Mesendoderm (in vitro differentiated cells): ENCODE results near the gene TENM4.

Experiments used
- DNase-seq: peaks from one replicate; pipeline ENCODE4 v3.0.0; 2013
- H2AK5ac ChIP-seq: 2 replicates; pipeline ENCODE4 v1.6.1; 2013; ENCODE audit warnings: low read length, inconsistent platforms
- H2BK120ac ChIP-seq: 2 replicates; pipeline ENCODE4 v1.6.1; 2013; ENCODE audit warnings: low read depth, mild to moderate bottlenecking, low read length, moderate library complexity, mixed read lengths
- H2BK15ac ChIP-seq: replicated peaks from 2 replicates; pipeline ENCODE4 v1.6.1; 2013; ENCODE audit warnings: low read depth, mild to moderate bottlenecking, moderate library complexity
- H2BK5ac ChIP-seq: 2 replicates; pipeline ENCODE4 v1.6.1; 2013; ENCODE audit warnings: low read length, inconsistent platforms
- H3K18ac ChIP-seq: 2 replicates; pipeline ENCODE4 v1.6.1; 2013; ENCODE audit warnings: mild to moderate bottlenecking, low read length, mixed read lengths
- H3K23ac ChIP-seq: one replicate; pipeline ENCODE4 v1.6.1; 2013; ENCODE audit warnings: low read length
- H3K27ac ChIP-seq: 2 replicates; pipeline ENCODE4 v1.5.1; 2013; ENCODE audit warnings: low read depth, mild to moderate bottlenecking, inconsistent platforms, low read length, moderate library complexity
- H3K27me3 ChIP-seq: 2 replicates; pipeline ENCODE4 v1.6.1; 2013; ENCODE audit warnings: low read length, control low read depth, mild to moderate bottlenecking, inconsistent platforms; ENCODE audit not compliant: insufficient read depth, poor library complexity
- H3K36me3 ChIP-seq: 2 replicates; pipeline ENCODE4 v1.6.1; 2013; ENCODE audit warnings: low read length, inconsistent platforms; ENCODE audit not compliant: control insufficient read depth, insufficient read depth
- H3K4ac ChIP-seq: one replicate; pipeline ENCODE4 v1.6.1; 2013; ENCODE audit warnings: low read depth, mild to moderate bottlenecking, low read length, moderate library complexity
- H3K4me1 ChIP-seq: 2 replicates; pipeline ENCODE4 v1.6.1; 2013; ENCODE audit warnings: low read depth, low read length, inconsistent platforms; ENCODE audit not compliant: control insufficient read depth
- H3K4me2 ChIP-seq: 2 replicates; pipeline ENCODE4 v1.6.1; 2013; ENCODE audit warnings: low read length
- H3K4me3 ChIP-seq: 2 replicates; pipeline ENCODE4 v1.5.1; 2013; ENCODE audit warnings: mild to moderate bottlenecking, low read length
- H3K56ac ChIP-seq: one replicate; pipeline ENCODE4 v1.6.1; 2013; ENCODE audit warnings: low read length
- H3K79me1 ChIP-seq: 2 replicates; pipeline ENCODE4 v1.6.1; 2013; ENCODE audit warnings: low read length, inconsistent platforms
- H3K79me2 ChIP-seq: 2 replicates; pipeline ENCODE4 v1.6.1; 2013; ENCODE audit warnings: mild to moderate bottlenecking, low read length; ENCODE audit not compliant: control insufficient read depth, insufficient read depth
- H3K9ac ChIP-seq: 2 replicates; pipeline ENCODE4 v1.6.1; 2013; ENCODE audit warnings: low read length, inconsistent platforms
- H4K5ac ChIP-seq: one replicate; pipeline ENCODE4 v1.6.1; 2013; ENCODE audit warnings: low read length
- H4K8ac ChIP-seq: one replicate; pipeline ENCODE4 v1.6.1; 2013; ENCODE audit warnings: low read depth, mild to moderate bottlenecking, control low read depth, low read length, moderate library complexity
- WGBS: extraction: QIAGEN DNeasy Blood & Tissue Kit; methylation state at CpG from one replicate; pipeline ENCODE4 v1.1.7; 2013; ENCODE audit warnings: low lambda C conversion rate, missing lambda C conversion rate; ENCODE audit not compliant: insufficient coverage; ENCODE audit errors: extremely low coverage; 5-methylcytosine and 5-hydroxymethylcytosine counted together

TENM4 gene

DNA sequence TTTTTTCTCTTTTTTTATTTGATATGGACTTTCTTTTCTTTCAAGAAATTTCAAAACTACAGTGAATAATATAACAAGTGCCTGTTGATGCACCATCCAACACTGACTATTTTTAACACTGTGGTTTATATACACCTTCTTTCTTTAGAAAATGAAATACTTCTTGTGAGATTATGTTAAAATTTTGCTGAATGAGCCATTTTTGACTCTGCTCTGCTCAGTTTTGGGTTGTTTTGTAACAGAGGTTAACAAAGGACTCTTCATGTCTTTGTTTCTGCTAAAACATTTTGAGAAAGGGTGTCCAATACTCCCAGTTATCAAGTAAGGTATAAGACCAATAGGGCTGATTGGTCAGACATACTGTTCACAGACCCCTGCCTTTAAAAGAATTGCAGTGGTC is 44.0 kb upstream of the TENM4 start:
- no peak overlapping the region for H3K4me2 ChIP-seq
- no peaks in the 10 kb centered on the region for H3K27me3 ChIP-seq
- no peak overlapping the region for H3K27ac ChIP-seq
- no peak overlapping the region for H3K18ac ChIP-seq
- H2BK120ac ChIP-seq, result no peak overlapping the region
- no peak for DNase-seq
- H3K56ac ChIP-seq, result no peak overlapping the region
- no peak overlapping the region for H2BK15ac ChIP-seq
- no peak overlapping the region for H4K8ac ChIP-seq
- no peaks in the 10 kb centered on the region for H3K36me3 ChIP-seq
- no peak overlapping the region for H2AK5ac ChIP-seq
- no peaks in the 10 kb centered on the region for H3K79me2 ChIP-seq
- no peak overlapping the region for H4K5ac ChIP-seq
- H3K23ac ChIP-seq, result no peak overlapping the region
- H3K4me1 ChIP-seq, result peaks cover 7% of the 10 kb centered on the region
- H3K9ac ChIP-seq, result no peak overlapping the region
- H3K4ac ChIP-seq, result no peak overlapping the region
- H2BK5ac ChIP-seq, result no peak overlapping the region
- no peak overlapping the region for H3K4me3 ChIP-seq
- H3K79me1 ChIP-seq, result no peaks in the 10 kb centered on the region

DNA sequence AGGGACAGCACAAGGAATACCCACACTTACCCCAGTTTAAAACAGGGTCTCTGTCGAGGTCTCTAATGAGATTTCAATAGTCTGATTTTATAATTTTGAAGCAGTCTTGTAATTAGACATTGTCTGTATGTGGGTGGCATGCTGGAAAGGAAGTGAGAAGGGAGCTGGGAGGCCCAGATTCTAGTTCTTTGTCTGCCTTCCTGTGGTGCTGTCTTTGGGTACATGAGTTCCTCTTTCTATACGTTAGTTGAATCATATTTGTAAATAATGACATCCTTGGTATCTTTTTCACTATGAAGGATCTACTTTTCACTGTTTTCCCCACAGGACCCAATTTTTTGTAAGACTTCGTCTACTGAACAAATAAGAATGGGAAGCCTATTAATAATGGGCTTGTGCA is 42.0 kb upstream of the TENM4 start:
- H3K4ac ChIP-seq, result no peak overlapping the region
- H3K9ac ChIP-seq, result no peak overlapping the region
- H3K4me3 ChIP-seq, result no peak overlapping the region
- H3K27ac ChIP-seq, result no peak overlapping the region
- no peak overlapping the region for H2AK5ac ChIP-seq
- H3K23ac ChIP-seq, result no peak overlapping the region
- no peak overlapping the region for H2BK120ac ChIP-seq
- DNase-seq, result no peak
- no peaks in the 10 kb centered on the region for H3K27me3 ChIP-seq
- H2BK5ac ChIP-seq, result no peak overlapping the region
- no peaks in the 10 kb centered on the region for H3K36me3 ChIP-seq
- no peak overlapping the region for H4K5ac ChIP-seq
- no peak overlapping the region for H3K56ac ChIP-seq
- H2BK15ac ChIP-seq, result no peak overlapping the region
- no peak overlapping the region for H4K8ac ChIP-seq
- no CpG with 5 or more reads among the region's 3 CpGs for WGBS
- no peaks in the 10 kb centered on the region for H3K79me2 ChIP-seq
- no peak overlapping the region for H3K18ac ChIP-seq
- H3K4me1 ChIP-seq, result peaks cover 7% of the 10 kb centered on the region
- H3K4me2 ChIP-seq, result no peak overlapping the region
- no peaks in the 10 kb centered on the region for H3K79me1 ChIP-seq

DNA sequence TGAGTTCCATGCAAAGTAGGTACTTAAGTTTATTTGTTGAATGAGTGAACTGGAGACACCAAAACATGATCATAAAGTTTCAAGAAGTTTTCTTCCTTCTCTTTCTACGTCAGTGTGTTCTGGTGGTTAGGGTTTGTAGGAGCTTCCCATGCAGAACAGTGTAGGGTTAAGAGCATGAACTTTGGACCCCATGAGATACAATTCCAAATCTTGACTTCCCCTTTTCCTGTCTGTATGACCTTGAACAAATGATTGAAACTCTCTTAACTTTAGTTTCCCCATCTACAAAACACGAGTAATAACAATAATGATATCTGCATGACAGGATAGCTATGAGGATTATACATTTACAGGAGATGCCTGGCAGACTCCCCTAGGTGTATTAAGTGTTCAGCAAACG is 41.0 kb upstream of the TENM4 start:
- no peak overlapping the region for H2BK120ac ChIP-seq

DNA sequence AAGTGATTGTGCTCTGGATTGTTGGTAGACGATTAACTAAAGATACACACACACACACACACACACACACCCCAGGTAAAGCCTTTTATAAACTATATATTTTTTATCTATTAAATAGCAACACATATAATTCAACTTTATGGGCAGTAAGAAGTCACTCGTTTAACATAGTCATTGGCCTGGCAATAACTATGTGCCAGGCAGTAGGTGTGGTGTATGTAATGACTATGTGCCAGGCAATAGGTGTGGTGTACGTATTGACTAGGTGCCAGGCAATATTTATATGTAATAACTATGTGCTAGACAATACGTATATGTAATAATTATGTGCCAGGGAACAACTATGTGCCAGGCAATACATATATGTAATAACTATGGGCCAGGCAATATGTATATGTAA is 40.0 kb upstream of the TENM4 start:
- H3K4me2 ChIP-seq, result no peak overlapping the region
- H2AK5ac ChIP-seq, result no peak overlapping the region
- no peak overlapping the region for H3K27ac ChIP-seq
- H3K23ac ChIP-seq, result no peak overlapping the region
- H3K18ac ChIP-seq, result no peak overlapping the region
- no peaks in the 10 kb centered on the region for H3K79me2 ChIP-seq
- no peak overlapping the region for H3K4me3 ChIP-seq
- no peak overlapping the region for H2BK15ac ChIP-seq
- no peak for DNase-seq
- no peak overlapping the region for H3K9ac ChIP-seq
- no peaks in the 10 kb centered on the region for H3K36me3 ChIP-seq
- H3K4me1 ChIP-seq, result peaks cover under 1% of the 10 kb centered on the region
- no peak overlapping the region for H2BK5ac ChIP-seq
- no peak overlapping the region for H3K4ac ChIP-seq
- H4K5ac ChIP-seq, result no peak overlapping the region
- H3K27me3 ChIP-seq, result no peaks in the 10 kb centered on the region
- H2BK120ac ChIP-seq, result no peak overlapping the region
- no peak overlapping the region for H3K56ac ChIP-seq
- H4K8ac ChIP-seq, result no peak overlapping the region
- no CpG with 5 or more reads among the region's 4 CpGs for WGBS
- H3K79me1 ChIP-seq, result no peaks in the 10 kb centered on the region

More for the DNA sequence above, 41.0 kb upstream of the TENM4 start:
- no peaks in the 10 kb centered on the region for H3K79me1 ChIP-seq
- no peak overlapping the region for H2BK5ac ChIP-seq
- no peak overlapping the region for H3K4me2 ChIP-seq
- no peak overlapping the region for H3K23ac ChIP-seq
- H3K4me3 ChIP-seq, result no peak overlapping the region
- no peak overlapping the region for H4K8ac ChIP-seq
- no peak overlapping the region for H3K56ac ChIP-seq
- H3K27me3 ChIP-seq, result no peaks in the 10 kb centered on the region
- H4K5ac ChIP-seq, result no peak overlapping the region
- no CpG with 5 or more reads among the region's 3 CpGs for WGBS
- no peaks in the 10 kb centered on the region for H3K36me3 ChIP-seq
- H3K4me1 ChIP-seq, result peaks cover 7% of the 10 kb centered on the region
- H2BK15ac ChIP-seq, result no peak overlapping the region
- no peak overlapping the region for H3K9ac ChIP-seq
- no peaks in the 10 kb centered on the region for H3K79me2 ChIP-seq
- no peak overlapping the region for H2AK5ac ChIP-seq
- DNase-seq, result no peak
- no peak overlapping the region for H3K18ac ChIP-seq
- H3K4ac ChIP-seq, result no peak overlapping the region
- no peak overlapping the region for H3K27ac ChIP-seq

DNA sequence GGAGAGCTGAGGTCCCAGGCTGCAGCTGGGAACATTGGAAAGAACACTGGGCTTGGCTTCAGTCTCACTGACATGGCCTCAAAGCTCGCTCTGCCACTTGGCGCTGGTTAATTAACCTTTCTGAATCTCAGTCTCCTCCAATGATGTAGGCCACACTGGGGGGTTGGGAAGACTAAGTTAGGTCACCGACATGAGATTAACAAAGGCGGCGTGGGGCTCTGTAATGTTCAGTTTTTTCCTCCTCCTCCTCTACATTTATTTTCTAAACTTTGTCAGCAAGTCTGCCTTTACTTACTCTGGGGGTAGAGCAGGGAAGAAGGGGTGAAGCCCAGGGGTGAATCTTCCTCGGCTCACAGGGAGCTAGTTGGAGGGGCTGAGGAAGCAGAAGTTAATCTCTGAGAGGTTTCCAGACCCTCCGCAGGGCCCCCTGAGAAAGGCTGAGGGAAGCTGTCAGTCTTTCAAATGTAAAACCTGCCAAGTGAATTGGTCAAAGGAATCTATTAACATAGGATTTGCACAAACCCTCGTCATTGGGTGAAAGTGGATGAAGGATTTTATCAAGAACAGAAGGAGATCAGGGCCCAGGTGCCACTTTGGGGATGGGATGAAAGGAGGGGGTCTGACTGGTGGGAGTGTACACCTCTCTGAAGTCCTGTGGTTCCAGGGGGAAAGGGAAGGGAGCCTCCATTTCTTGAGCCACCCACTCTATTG is 32.1 kb upstream of the TENM4 start:
- Histone ChIP-seq H3K27me3 (no peaks in the 10 kb centered on the region), H3K4me2 (no peak overlapping the region), H3K56ac (peak overlapping the region; percentile 3), H2BK120ac (no peak overlapping the region), H2BK15ac (no peak overlapping the region), H3K18ac (no peak overlapping the region), H3K4me3 (no peak overlapping the region), H3K36me3 (no peaks in the 10 kb centered on the region), H3K9ac (no peak overlapping the region), H4K5ac (no peak overlapping the region), H2AK5ac (no peak overlapping the region), H3K27ac (no peak overlapping the region), H3K79me1 (no peaks in the 10 kb centered on the region), H3K79me2 (no peaks in the 10 kb centered on the region), H3K23ac (no peak overlapping the region), H3K4me1 (peaks cover 19% of the 10 kb centered on the region), H3K4ac (no peak overlapping the region), H4K8ac (no peak overlapping the region), H2BK5ac (no peak overlapping the region)
- WGBS, result no CpG with 5 or more reads among the region's 8 CpGs
- peak; percentile 49 for DNase-seq
